HFFc6 (cell line): ENCODE results near the gene DGKE. TPM values are rescaled to one million over a fixed set of nuclear protein-coding genes. Genes with fewer than 3 reads are reported as not detected.

Experiments used
- DNase-seq: peaks from one replicate; pipeline ENCODE4 v3.0.0-alpha.2; 2018
- H3K27ac Mint-ChIP-seq: 2 replicates; pipeline ENCODE4 v1.8.0; 2020; ENCODE audit warnings: mild to moderate bottlenecking, mixed read lengths
- H3K27me3 Mint-ChIP-seq: 2 replicates; pipeline ENCODE4 v1.8.0; 2021; ENCODE audit warnings: mild to moderate bottlenecking, moderate library complexity, mixed read lengths; ENCODE audit not compliant: insufficient read depth
- H3K36me3 Mint-ChIP-seq: 2 replicates; pipeline ENCODE4 v1.8.0; 2021; ENCODE audit warnings: low read depth, mixed read lengths
- H3K4me1 Mint-ChIP-seq: 2 replicates; pipeline ENCODE4 v1.8.0; 2020; ENCODE audit warnings: low read depth, mixed read lengths
- H3K4me3 Mint-ChIP-seq: 2 replicates; pipeline ENCODE4 v1.8.0; 2020; ENCODE audit warnings: mild to moderate bottlenecking, moderate library complexity, mixed read lengths
- H3K9me3 Mint-ChIP-seq: 2 replicates; pipeline ENCODE4 v1.8.0; 2020; ENCODE audit warnings: mild to moderate bottlenecking, mixed read lengths
- total RNA-seq, 6 experiments: library from RNA; stranded (reverse); fragmentation: NEBNext Ultra II Directional; extraction: Animal tissue kit (Norgen Biotek cat#: 25700); gene quantifications; 2 replicates in 1 of 6; 3 replicates in 5 of 6; pipeline ENCODE4 v1.2.3, GENCODE V29; 2021
- TF ChIP-seq, protein P1 (sequence below): fragments of 200-600 bp; sonication (generic); IDR thresholded peaks from 2 replicates; pipeline ENCODE4 v1.5.0; 2021; ENCODE audit warnings: antibody characterized with exemption, mild to moderate bottlenecking

Gene DGKE
- total RNA-seq, 6 experiments from 2014 or later: 5.9 to 9.3 (median 7.6) TPM

GRCh38 chr17:56801459-56802178 is 32.3 kb upstream of the DGKE start:
- no peaks in the 10 kb centered on the region for H3K9me3 Mint-ChIP-seq

GRCh38 chr17:56803071-56803470 is 30.9 kb upstream of the DGKE start:
- Mint-ChIP-seq H3K4me3 (no peak overlapping the region), H3K27me3 (peaks cover 4% of the 10 kb centered on the region; the same call in 1 of the 2 replicates), H3K36me3 (no peaks in the 10 kb centered on the region), H3K9me3 (no peaks in the 10 kb centered on the region), H3K4me1 (no peaks in the 10 kb centered on the region), H3K27ac (no peak overlapping the region)
- no peak for DNase-seq
- TF ChIP-seq, protein P1, sequence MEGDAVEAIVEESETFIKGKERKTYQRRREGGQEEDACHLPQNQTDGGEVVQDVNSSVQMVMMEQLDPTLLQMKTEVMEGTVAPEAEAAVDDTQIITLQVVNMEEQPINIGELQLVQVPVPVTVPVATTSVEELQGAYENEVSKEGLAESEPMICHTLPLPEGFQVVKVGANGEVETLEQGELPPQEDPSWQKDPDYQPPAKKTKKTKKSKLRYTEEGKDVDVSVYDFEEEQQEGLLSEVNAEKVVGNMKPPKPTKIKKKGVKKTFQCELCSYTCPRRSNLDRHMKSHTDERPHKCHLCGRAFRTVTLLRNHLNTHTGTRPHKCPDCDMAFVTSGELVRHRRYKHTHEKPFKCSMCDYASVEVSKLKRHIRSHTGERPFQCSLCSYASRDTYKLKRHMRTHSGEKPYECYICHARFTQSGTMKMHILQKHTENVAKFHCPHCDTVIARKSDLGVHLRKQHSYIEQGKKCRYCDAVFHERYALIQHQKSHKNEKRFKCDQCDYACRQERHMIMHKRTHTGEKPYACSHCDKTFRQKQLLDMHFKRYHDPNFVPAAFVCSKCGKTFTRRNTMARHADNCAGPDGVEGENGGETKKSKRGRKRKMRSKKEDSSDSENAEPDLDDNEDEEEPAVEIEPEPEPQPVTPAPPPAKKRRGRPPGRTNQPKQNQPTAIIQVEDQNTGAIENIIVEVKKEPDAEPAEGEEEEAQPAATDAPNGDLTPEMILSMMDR: no peak

More at GRCh38 chr17:56801459-56802178, 32.3 kb upstream of the DGKE start:
- Mint-ChIP-seq H3K27me3 (peaks cover 6% of the 10 kb centered on the region), H3K4me3 (no peak overlapping the region), H3K27ac (no peak overlapping the region), H3K4me1 (no peaks in the 10 kb centered on the region), H3K36me3 (no peaks in the 10 kb centered on the region)
- no peak for DNase-seq
- TF ChIP-seq, protein P1: no peak

- Mint-ChIP-seq H3K27ac (no peak overlapping the region), H3K4me3 (no peak overlapping the region), H3K36me3 (no peaks in the 10 kb centered on the region), H3K4me1 (no peaks in the 10 kb centered on the region), H3K9me3 (no peaks in the 10 kb centered on the region), H3K27me3 (peaks cover 4% of the 10 kb centered on the region; the same call in 1 of the 2 replicates)
- DNase-seq: no peak
- TF ChIP-seq, protein P1: no peak
These were observed 29.5 kb upstream of the DGKE start for GRCh38 chr17:56804454-56804853.

DNA sequence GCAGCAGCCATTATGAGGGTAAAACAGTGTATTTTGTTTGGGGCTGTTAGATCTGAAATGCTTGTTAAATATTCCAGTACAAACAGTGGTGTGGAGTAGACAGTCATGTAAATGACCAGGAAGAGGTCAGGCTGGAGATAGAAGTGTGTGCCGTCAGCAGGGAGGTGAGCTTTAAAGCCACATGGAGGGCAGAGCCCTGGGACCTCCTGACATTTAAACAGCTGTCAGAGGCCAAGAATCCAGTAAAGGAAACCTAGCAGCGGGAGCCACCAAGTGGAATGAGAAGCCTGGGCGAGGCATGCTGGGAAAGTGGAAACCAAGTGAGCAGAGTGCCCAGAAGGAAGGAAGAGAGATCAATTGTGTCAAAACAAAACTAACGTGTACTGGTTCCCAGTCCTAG is 27.0 kb upstream of the DGKE start:
- no peaks in the 10 kb centered on the region for H3K36me3 Mint-ChIP-seq
- no peak for DNase-seq
- H3K27me3 Mint-ChIP-seq: no peaks in the 10 kb centered on the region
- H3K9me3 Mint-ChIP-seq: no peaks in the 10 kb centered on the region
- TF ChIP-seq, protein P1: no peak
- no peak overlapping the region for H3K27ac Mint-ChIP-seq
- no peak overlapping the region for H3K4me3 Mint-ChIP-seq
- H3K4me1 Mint-ChIP-seq: no peaks in the 10 kb centered on the region

DNA sequence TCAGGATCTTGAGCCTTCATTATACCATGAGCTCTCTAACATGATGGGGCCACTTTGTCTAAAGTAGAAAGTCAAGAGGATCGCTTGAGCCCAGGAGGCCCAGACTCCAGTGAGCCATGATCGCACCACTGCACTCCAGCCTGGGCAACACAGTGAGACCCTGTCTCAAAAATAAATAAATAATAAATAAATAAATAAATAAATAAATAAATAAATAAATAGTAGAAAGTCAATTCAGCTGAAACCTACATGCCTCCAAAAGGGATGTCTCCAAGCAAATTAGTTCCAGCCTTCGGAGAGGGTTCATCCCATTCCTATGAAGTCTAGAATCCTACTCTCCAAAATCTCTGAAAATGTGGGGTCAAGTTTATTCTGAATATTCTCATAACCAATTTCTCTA is 26.2 kb upstream of the DGKE start:
- DNase-seq: no peak
- Mint-ChIP-seq H3K4me3 (no peak overlapping the region), H3K9me3 (no peaks in the 10 kb centered on the region), H3K36me3 (no peaks in the 10 kb centered on the region), H3K27me3 (no peaks in the 10 kb centered on the region), H3K27ac (no peak overlapping the region), H3K4me1 (no peaks in the 10 kb centered on the region)
- TF ChIP-seq, protein P1: no peak
